ENCODE data around the gene ABCA5. TPM values are rescaled to one million over a fixed set of nuclear protein-coding genes. Genes with fewer than 3 reads are reported as not detected.

Gene ABCA5
- 21.6 and 23.5 TPM in 2 replicates for total RNA-seq

GRCh38 chr17:69327060-69327831, at the start of gene ABCA5:
Gene ABCA5, minus strand, starts transcription at chr17:69327133. Its CDS starts 12,718 bp downstream, at chr17:69314415.

GRCh38 chr17:69228576-69228975, 98.4 kb downstream of the ABCA5 start, which contains the start of gene ABCA10:
Gene ABCA10, minus strand, starts transcription at chr17:69228824. Its CDS starts 3,466 bp downstream, at chr17:69225358.

Small RNA genes lying within 50 kb of the gene (small RNA-seq; reads per million reads assigned to genes)
- not detected for gene RF00561
- gene SNRPGP4, result 0.13 reads per million

Other genes starting within 250 kb of the ABCA5 start
- gene ABCA6, start 185.2 kb downstream of the ABCA5 start, total RNA-seq, result 34.3 and 51.7 TPM in 2 replicates
- gene ABCA10, start 98.3 kb downstream of the ABCA5 start, total RNA-seq, result 0.98 and 2.5 TPM in 2 replicates
- 7.5 and 7.8 TPM in 2 replicates for gene MAP2K6, start 87.6 kb upstream of the ABCA5 start, total RNA-seq